Measurements from ENCODE around the gene CCDC7. TPM values are rescaled to one million over a fixed set of nuclear protein-coding genes. Genes with fewer than 3 reads are reported as not detected.

CCDC7 gene
- total RNA-seq, 2 experiments from 2014 or later, result 9.8 to 12.3 TPM

GRCh38 chr10:32622409-32622808 is 176.5 kb downstream of the CCDC7 start:
- Histone ChIP-seq H3K4me1 (ENCODE audit: insufficient read depth, low read length, poor library complexity, severe bottlenecking) (no peaks in the 10 kb centered on the region), H3K36me3 (ENCODE audit: insufficient read depth, low read length) (no peaks in the 10 kb centered on the region), H2AFZ (ENCODE audit: low read length) (no peak overlapping the region), H4K20me1 (ENCODE audit: insufficient read depth, low read length) (no peaks in the 10 kb centered on the region), H3K9me2 (ENCODE audit: insufficient read depth, low read length) (no peaks in the 10 kb centered on the region), H3K79me2 (ENCODE audit: insufficient read depth, low read depth, low read length) (no peaks in the 10 kb centered on the region), H3K9me3 (ENCODE audit: low read length) (no peaks in the 10 kb centered on the region), H3K27ac (ENCODE audit: low read depth, low read length, poor library complexity, severe bottlenecking) (no peak overlapping the region), H3K4me2 (ENCODE audit: low read length) (no peak overlapping the region), H3K4me3 (ENCODE audit: low read depth, low read length, poor library complexity, severe bottlenecking) (no peak overlapping the region)
- CTCF ChIA-PET (ENCODE audit: unreplicated experiment), result no interaction called here
- BruUV-seq (replicated peaks), result no TSS peak
- intact Hi-C loops (cut with micrococcal nuclease; ENCODE audit: unreplicated experiment), result no loop called here
- DNase-seq (ENCODE audit: low spot score), result no peak
- POLR2A ChIA-PET, result no interaction called here
- no peak for TF ChIP-seq CTCF (conservative IDR thresholded peaks at IDR 0.05; ENCODE audit: low read length)
- TF ChIP-seq EZH2phosphoT487 (IDR thresholded peaks at IDR 0.05; ENCODE audit: borderline replicate concordance, low read depth, low read length), result no peak

GRCh38 chr10:32627183-32627582 is 181.2 kb downstream of the CCDC7 start:
- intact Hi-C loops (cut with micrococcal nuclease; ENCODE audit: unreplicated experiment), result no loop called here
- Histone ChIP-seq H3K9me2 (ENCODE audit: insufficient read depth, low read length) (no peaks in the 10 kb centered on the region), H3K4me3 (ENCODE audit: low read depth, low read length, poor library complexity, severe bottlenecking) (no peak overlapping the region), H3K79me2 (ENCODE audit: insufficient read depth, low read depth, low read length) (no peaks in the 10 kb centered on the region), H4K20me1 (ENCODE audit: insufficient read depth, low read length) (no peaks in the 10 kb centered on the region), H2AFZ (ENCODE audit: low read length) (no peak overlapping the region), H3K36me3 (ENCODE audit: insufficient read depth, low read length) (no peaks in the 10 kb centered on the region), H3K9me3 (ENCODE audit: low read length) (no peaks in the 10 kb centered on the region), H3K27ac (ENCODE audit: low read depth, low read length, poor library complexity, severe bottlenecking) (no peak overlapping the region), H3K4me2 (ENCODE audit: low read length) (no peak overlapping the region), H3K4me1 (ENCODE audit: insufficient read depth, low read length, poor library complexity, severe bottlenecking) (no peaks in the 10 kb centered on the region)
- no peak for TF ChIP-seq CTCF (conservative IDR thresholded peaks at IDR 0.05; ENCODE audit: low read length)
- no peak for TF ChIP-seq EZH2phosphoT487 (IDR thresholded peaks at IDR 0.05; ENCODE audit: borderline replicate concordance, low read depth, low read length)
- CTCF ChIA-PET (ENCODE audit: unreplicated experiment), result no interaction called here
- DNase-seq (ENCODE audit: low spot score), result no peak
- POLR2A ChIA-PET, result no interaction called here
- BruUV-seq (replicated peaks), result no TSS peak

- BruUV-seq (replicated peaks), result no TSS peak
These were observed 184.0 kb downstream of the CCDC7 start for GRCh38 chr10:32629910-32630309.

More at GRCh38 chr10:32629910-32630309, 184.0 kb downstream of the CCDC7 start:
- DNase-seq (ENCODE audit: low spot score), result no peak
- H3K4me2 ChIP-seq (ENCODE audit: low read length), result no peak overlapping the region
- H3K4me3 ChIP-seq (ENCODE audit: low read depth, low read length, poor library complexity, severe bottlenecking), result no peak overlapping the region
- no peaks in the 10 kb centered on the region for H3K79me2 ChIP-seq (ENCODE audit: insufficient read depth, low read depth, low read length)
- POLR2A ChIA-PET, result interaction anchor here (0.8 kb wide), 1 partner anchor 820 kb away, joined by 3 read pairs; no protein-coding TSS in a partner anchor
- no peaks in the 10 kb centered on the region for H3K36me3 ChIP-seq (ENCODE audit: insufficient read depth, low read length)
- H3K9me2 ChIP-seq (ENCODE audit: insufficient read depth, low read length), result no peaks in the 10 kb centered on the region
- H4K20me1 ChIP-seq (ENCODE audit: insufficient read depth, low read length), result no peaks in the 10 kb centered on the region
- no peak overlapping the region for H3K27ac ChIP-seq (ENCODE audit: low read depth, low read length, poor library complexity, severe bottlenecking)
- H3K4me1 ChIP-seq (ENCODE audit: insufficient read depth, low read length, poor library complexity, severe bottlenecking), result no peaks in the 10 kb centered on the region
- no peaks in the 10 kb centered on the region for H3K9me3 ChIP-seq (ENCODE audit: low read length)
- CTCF ChIA-PET (ENCODE audit: unreplicated experiment), result no interaction called here
- no peak for TF ChIP-seq CTCF (conservative IDR thresholded peaks at IDR 0.05; ENCODE audit: low read length)
- no peak for TF ChIP-seq EZH2phosphoT487 (IDR thresholded peaks at IDR 0.05; ENCODE audit: borderline replicate concordance, low read depth, low read length)
- intact Hi-C loops (cut with micrococcal nuclease; ENCODE audit: unreplicated experiment), result no loop called here
- no peak overlapping the region for H2AFZ ChIP-seq (ENCODE audit: low read length)
